ENCODE results near the gene KEAP1. TPM values are rescaled to one million over a fixed set of nuclear protein-coding genes. Genes with fewer than 3 reads are reported as not detected.

KEAP1 gene
- total and polyA plus RNA-seq, 2 donors (not counting 3 experiments of a cell fraction or from before 2014, with no cell fraction given) = 81.4 to 91.1 TPM

DNA sequence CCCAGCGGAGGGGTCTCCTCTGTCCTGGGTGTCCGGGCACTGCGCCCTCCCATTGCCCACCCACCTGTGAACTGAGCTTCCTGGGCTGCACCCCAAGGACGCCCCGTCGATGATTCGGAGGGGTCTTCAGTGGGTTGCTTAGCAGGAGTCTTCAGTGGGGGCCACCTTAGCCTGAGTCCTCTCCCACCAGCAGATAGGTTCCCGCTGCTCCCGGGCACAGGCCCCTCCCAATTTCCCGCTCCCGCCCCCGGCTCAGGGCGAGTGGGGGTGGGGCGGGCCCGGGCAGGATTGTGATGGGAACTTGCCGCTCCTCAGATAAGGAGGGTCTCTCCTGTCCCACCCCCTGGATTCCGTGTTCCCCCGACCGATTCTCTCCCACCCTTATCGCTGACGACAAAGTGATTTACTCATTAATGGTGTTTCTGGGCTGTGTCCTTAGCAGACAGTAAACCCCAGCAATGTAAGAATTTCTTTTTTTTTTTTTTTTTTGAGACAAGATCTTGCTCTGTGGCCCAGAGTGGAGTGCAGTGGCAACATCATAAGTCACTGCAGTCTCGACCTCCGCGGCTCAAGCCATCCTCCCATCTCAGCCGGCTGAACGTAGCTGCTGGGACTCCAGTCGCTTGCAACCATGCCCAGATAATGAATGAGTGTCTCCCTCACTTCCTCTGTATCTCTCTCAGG, 14.7 kb upstream of the KEAP1 start:
- no peaks in the 10 kb centered on the region for H4K20me1 ChIP-seq (replicated peaks; ENCODE audit: control insufficient read depth, extremely low read depth, insufficient read depth, low read length)
- no peaks in the 10 kb centered on the region for H3K9me3 ChIP-seq (replicated peaks; ENCODE audit: control insufficient read depth, insufficient read depth, low read length)
- peak overlapping the region; percentile 8 for H3K4me2 ChIP-seq (ENCODE audit: insufficient read depth, low read length)
- H3K36me3 ChIP-seq (ENCODE audit: control insufficient read depth in 2 of 2, extremely low read depth in 1 of 2, insufficient read depth in 2 of 2, low read length in 2 of 2) = no peaks in the 10 kb centered on the region
- no peak for DNase-seq (ENCODE audit: low read depth, low spot score)
- ChIA-PET POLR2A (interaction anchor here (0.6 kb wide), 1 partner anchor 140 kb away, joined by 3 read pairs; no protein-coding TSS in a partner anchor), CTCF (interaction anchor here (0.9 to 2.2 kb wide), 8 partner anchors 9 to 353 kb away, joined by 3 to 12 read pairs (median 4); no protein-coding TSS in a partner anchor)
- intact Hi-C loops (cut with micrococcal nuclease) = no loop called here
- no peaks in the 10 kb centered on the region for H3K79me2 ChIP-seq (ENCODE audit: control insufficient read depth, insufficient read depth, low read length)
- no peak for FAIRE-seq
- H3K9me1 ChIP-seq (replicated peaks; ENCODE audit: control insufficient read depth, extremely low read depth, insufficient read depth, low read length) = no peaks in the 10 kb centered on the region
- dilution Hi-C loops (cut with MboI; ENCODE audit: extremely low pct_ligation_motif_present, low sequenced_read_pairs) = no loop called here
- no peak overlapping the region for H3K4me3 ChIP-seq (replicated peaks in 1 of 3; ENCODE audit: insufficient read depth in 1 of 3, low read depth in 1 of 3, low read length in 3 of 3)
- H3K4me1 ChIP-seq (ENCODE audit: control insufficient read depth, extremely low read depth, insufficient read depth, low read length) = peaks cover 2% of the 10 kb centered on the region
- peak overlapping the region; percentile 4 for H2AFZ ChIP-seq (ENCODE audit: low read depth, low read length)
- TF ChIP-seq EZH2 (IDR thresholded peaks at IDR 0.05; ENCODE audit: borderline replicate concordance, low read depth, low read length, severe bottlenecking) = no peak
- TF ChIP-seq POLR2AphosphoS5 (IDR thresholded peaks at IDR 0.05; ENCODE audit: insufficient read depth, low read depth, low read length) = no peak
- no peak for TF ChIP-seq MYC (IDR thresholded peaks at IDR 0.05; ENCODE audit: low read depth, low read length)
- no peak for TF ChIP-seq FOS (IDR thresholded peaks at IDR 0.05; ENCODE audit: borderline replicate concordance, insufficient read depth, low read length)
- no peak for TF ChIP-seq POLR2A (IDR thresholded peaks at IDR 0.05; ENCODE audit: low read depth, low read length)
- TF ChIP-seq, protein P1, sequence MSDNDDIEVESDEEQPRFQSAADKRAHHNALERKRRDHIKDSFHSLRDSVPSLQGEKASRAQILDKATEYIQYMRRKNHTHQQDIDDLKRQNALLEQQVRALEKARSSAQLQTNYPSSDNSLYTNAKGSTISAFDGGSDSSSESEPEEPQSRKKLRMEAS (IDR thresholded peaks at IDR 0.05; ENCODE audit: insufficient read depth, insufficient read length) = no peak
- TF ChIP-seq, protein P2, sequence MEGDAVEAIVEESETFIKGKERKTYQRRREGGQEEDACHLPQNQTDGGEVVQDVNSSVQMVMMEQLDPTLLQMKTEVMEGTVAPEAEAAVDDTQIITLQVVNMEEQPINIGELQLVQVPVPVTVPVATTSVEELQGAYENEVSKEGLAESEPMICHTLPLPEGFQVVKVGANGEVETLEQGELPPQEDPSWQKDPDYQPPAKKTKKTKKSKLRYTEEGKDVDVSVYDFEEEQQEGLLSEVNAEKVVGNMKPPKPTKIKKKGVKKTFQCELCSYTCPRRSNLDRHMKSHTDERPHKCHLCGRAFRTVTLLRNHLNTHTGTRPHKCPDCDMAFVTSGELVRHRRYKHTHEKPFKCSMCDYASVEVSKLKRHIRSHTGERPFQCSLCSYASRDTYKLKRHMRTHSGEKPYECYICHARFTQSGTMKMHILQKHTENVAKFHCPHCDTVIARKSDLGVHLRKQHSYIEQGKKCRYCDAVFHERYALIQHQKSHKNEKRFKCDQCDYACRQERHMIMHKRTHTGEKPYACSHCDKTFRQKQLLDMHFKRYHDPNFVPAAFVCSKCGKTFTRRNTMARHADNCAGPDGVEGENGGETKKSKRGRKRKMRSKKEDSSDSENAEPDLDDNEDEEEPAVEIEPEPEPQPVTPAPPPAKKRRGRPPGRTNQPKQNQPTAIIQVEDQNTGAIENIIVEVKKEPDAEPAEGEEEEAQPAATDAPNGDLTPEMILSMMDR (IDR thresholded peaks at IDR 0.05; ENCODE audit: extremely low read depth in 1 of 2, insufficient read depth in 1 of 2, low read depth in 1 of 2, low read length in 2 of 2) = no peak
- TF ChIP-seq JUN (IDR thresholded peaks at IDR 0.05; ENCODE audit: borderline replicate concordance, insufficient read depth, insufficient read length, low read depth) = no peak
- TF ChIP-seq GATA2 (IDR thresholded peaks at IDR 0.05; ENCODE audit: insufficient read depth, insufficient read length, low read depth, low read length) = no peak
- H3K9ac ChIP-seq (replicated peaks; ENCODE audit: extremely low read depth, insufficient read depth, low read length) = no peak overlapping the region
- BruUV-seq (replicated peaks) = no TSS peak
- no peak overlapping the region for H3K27ac ChIP-seq (ENCODE audit: insufficient read depth, low read depth, low read length)
- H3K27me3 ChIP-seq (ENCODE audit: control insufficient read depth in 2 of 2, insufficient read depth in 2 of 2, low read length in 2 of 2) = peaks cover 51 to 65% of the 10 kb centered on the region in 2 experiments

Measured in endothelial cell of umbilical vein (primary cell).